ACHN (cell line): ENCODE results near the gene POLG.

Experiments used
- DNase-seq: peaks from one replicate; pipeline ENCODE4 v3.0.0-alpha.2; 2015
- in situ Hi-C: cut with HindIII; loops from 2 replicates; pipeline ENCODE4 v1.10.0; 2017; ENCODE audit warnings: low sequenced_read_pairs, low pct_ligation_motif_present, low pct_unique_long_range_greater_than_20kb

Gene POLG

GRCh38 chr15:89332446-89332845 is 2.2 kb downstream of the POLG start:
- in situ Hi-C loops: no loop called here
- DNase-seq: peak; percentile 35

DNA sequence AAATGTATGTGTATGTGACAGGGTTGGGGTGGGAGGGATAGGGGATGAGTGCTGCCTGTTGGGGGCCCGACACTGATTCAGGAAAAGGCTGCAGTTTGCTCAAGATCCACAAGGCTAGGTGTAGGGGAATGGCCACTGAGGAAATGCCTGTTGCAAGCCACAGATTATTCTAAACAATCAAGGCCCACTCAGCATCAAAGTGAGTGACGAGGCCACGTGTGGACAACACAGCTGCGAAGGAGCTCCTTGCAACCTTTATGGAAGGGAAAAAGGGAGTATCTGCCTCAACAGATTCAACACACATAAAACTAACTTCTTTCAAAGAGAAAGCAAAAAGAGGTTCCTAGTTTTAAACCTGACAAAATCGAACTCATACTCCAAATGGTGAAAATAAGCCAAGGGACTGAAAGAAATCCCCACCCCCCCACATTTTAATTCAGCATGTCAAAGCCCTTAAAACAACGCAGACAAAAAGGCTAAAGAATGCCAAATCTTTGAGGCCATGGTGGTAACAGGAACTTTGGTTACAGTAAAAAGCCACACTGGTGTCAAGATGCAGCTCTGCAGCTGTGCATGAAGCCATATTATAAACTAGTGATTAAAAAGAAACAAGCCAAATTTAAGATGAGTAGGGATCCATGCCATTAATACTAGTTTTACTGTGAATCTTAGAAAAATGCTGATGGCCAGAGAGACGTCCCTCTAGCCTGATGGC is 3.6 kb downstream of the POLG start:
- in situ Hi-C loops: no loop called here

GRCh38 chr15:89330119-89330518 is 4.5 kb downstream of the POLG start:
- no peak for DNase-seq
- in situ Hi-C loops: no loop called here

More for the DNA sequence above, 3.6 kb downstream of the POLG start:
- no peak for DNase-seq

- no peak for DNase-seq
- in situ Hi-C loops: no loop called here
These were observed 5.1 kb downstream of the POLG start for GRCh38 chr15:89329329-89330084.

DNA sequence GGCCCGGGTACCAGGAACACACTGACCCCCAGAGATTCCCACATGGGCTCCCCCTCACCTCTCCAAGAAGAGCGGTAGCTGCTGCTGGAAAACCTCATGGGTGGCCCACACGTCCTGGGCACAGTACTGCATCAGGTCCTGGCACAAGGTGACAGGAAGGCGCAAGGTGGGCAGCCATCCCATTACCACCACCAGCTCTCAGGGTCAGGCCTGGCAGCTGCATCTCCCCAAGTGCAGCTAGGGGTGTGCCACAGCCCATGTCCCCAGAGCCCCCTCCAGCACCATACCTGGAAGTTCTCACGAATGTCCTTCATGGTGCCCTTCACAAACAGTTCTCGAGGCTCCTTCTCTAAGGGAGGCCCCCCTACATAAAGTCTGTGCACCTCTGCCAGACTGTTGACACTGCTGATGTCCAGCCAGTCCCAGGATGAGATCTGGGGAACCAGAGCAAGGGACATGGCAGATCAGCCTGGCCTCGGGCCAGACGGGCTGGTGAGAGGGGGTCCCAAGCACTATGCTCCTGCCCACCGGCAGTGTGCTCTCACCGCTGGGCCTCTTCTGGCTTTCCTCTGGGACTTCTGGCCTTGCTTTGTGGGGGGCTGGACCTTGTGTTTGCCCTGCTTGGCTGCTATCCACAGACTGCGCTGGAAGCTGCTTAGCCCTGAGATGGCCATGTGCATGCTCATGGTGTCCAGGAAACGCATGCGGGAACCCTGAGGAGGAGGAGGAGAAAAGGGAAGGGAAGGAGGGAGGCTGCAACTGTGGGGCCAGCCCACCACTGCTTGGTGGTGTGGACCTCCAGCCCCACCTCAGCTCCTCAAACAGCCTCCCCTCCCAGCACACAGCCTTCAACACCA is 6.0 kb downstream of the POLG start:
- in situ Hi-C loops: no loop called here
- DNase-seq: no peak

GRCh38 chr15:89327113-89327512 is 7.5 kb downstream of the POLG start:
- in situ Hi-C loops: no loop called here
- no peak for DNase-seq

DNA sequence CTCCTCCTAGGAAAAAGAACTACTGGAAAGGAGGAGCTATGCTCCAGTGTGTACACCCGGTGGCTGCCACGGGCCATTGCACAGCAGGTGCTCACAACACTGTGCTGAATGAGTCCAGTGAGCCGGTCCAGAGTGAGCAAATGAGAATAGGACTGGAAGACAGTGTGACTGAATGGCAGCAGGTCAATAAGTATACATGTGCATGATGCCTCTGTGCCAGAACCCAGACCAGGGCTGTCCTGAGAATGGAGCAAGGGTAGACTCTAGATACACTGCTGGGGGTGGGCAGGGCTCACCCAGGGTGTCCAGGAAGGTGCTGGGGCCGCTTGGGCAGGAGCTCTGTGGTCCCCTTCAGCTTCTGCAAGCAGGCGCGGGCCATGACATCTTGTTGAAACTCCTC is 8.3 kb downstream of the POLG start:
- in situ Hi-C loops: no loop called here
- DNase-seq: no peak

- no peak for DNase-seq
- in situ Hi-C loops: no loop called here
These were observed 9.4 kb downstream of the POLG start for GRCh38 chr15:89325039-89325803.

- DNase-seq: no peak
- in situ Hi-C loops: no loop called here
These were observed 10.8 kb downstream of the POLG start for GRCh38 chr15:89323825-89324224.

GRCh38 chr15:89322822-89323221 is 11.8 kb downstream of the POLG start:
- in situ Hi-C loops: no loop called here
- no peak for DNase-seq

DNA sequence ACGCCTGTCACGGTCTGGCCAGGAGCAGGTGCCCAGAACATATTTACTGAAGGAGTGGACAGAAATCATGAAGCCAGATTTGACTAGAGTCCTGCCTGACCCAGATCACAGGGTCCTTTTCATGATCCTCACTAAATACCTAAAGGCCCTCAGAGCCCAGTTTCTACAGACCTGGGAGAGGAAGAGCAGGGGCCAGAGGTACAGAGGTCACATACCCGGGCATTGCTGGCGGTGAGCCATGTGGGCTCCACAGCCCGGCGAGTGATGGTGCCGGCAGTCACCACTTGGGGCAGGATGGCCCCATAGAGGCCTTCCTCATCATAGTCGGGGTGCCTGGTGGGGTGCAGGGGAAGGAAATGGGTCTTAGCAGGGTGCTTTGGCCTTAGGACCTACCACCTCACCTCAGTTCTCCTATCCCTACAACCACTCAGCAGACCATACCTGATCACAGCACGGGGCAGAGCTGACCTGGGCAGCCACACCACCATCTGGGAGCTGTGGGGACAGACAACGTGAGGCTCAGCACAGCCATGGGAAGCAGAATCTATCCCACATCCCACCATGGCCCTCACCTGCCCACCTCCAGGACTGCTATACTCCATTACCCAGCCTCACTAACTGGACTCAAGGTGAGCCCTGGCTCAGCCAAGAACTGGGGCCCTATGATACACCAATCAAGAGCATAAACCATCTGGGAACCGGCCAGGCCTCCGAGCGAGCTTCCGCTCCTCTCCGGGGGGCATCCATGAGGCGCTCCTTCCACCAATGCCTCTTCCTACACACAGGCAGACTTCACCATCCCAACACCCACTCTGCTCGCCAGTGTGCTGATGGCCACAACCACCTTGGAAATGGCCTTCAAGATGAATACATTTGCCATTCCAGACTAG is 12.9 kb downstream of the POLG start:
- in situ Hi-C loops: no loop called here
- no peak for DNase-seq

DNA sequence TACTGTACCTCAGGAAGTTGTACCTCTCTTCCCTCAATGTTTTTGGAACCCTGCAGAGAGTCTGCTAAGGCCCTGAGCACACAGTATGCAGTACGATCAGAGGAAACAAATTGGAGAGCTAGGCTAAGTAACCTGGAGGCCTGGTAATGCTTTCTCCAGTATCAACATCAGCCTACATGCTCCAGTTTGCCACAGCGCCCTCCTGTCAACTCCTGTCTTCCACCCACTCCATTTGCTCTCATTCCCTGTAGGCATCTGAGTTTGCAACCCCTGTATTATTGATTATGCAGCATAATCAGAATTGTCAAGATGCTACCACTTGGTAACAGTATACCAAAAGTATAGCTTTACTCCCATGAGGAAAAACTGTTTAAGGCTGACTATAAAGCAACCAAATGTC is 14.4 kb downstream of the POLG start:
- DNase-seq: no peak
- in situ Hi-C loops: no loop called here

GRCh38 chr15:89319678-89320077 is 14.9 kb downstream of the POLG start:
- no peak for DNase-seq
- in situ Hi-C loops: no loop called here

DNA sequence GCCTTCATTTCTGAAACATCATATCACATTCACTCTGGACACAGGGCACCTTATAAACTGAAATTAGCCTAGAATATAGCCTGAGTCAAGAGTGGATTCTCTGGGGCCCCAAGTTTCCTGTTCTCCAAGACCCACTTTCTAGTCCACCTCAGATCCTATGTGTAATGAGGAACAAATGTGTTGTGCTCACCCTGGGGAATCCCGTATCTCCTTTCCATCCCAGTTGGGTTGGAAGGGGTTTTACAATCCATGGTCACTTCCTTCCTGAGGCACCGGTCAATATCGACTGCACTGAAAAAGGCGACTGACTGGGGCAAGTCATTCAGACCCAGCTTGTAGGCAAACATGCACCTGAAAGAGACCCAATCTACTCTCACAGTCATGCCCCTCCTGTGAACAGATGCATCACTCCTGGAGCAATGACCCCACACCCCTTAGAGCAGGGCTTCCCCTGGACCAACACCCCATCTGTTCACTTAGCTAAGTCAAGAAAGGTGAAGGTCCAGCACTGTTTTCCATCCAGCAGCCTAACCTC is 17.4 kb downstream of the POLG start:
- no peak for DNase-seq
- in situ Hi-C loops: no loop called here

DNA sequence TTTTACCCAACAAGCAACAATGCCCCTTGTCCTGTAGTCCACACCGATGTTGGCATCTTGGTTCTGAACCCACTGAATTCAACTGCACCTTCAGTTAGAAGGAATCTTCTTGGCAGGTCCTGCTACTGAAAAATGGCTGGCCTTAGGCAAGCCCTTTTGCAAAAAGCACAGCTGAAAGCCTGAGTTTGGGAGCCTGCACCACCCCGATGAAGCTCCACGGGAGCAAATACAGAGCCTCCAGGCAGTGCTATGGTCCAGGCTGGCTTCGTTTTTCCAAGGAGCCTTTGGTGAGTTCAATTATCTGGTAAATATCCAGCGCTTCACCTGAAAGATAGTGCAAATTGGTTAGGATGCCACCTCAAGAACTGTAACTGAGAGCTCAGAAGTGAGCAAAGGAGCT is 18.1 kb downstream of the POLG start:
- in situ Hi-C loops: no loop called here

DNA sequence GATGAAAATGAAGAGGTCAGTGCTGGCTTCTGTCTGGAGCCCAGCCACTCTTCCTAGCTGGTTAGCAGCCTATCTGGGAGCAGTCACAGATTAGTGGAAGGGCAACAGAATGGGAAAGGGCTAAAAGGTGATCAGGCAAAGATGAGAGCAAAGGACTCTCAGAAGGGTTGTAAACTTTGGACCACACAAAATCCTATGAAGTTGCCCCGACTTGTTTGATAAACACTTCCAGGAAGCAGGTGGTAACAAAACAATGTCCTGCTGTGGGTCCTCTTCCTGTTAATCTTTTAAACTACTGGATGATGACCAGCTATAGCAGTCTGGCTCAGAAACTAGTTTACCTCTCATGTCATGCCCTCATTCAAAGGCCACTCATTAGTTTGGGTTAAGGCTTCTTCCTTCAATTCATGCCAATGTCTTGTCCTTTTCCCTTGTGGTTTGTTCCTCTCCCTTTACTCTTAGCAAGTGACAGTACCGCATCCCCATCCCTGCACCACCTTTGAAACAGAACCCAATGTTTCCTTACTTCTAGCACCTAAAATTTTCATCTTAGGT is 19.2 kb downstream of the POLG start:
- in situ Hi-C loops: no loop called here

More for the DNA sequence above, 18.1 kb downstream of the POLG start:
- no peak for DNase-seq

DNA sequence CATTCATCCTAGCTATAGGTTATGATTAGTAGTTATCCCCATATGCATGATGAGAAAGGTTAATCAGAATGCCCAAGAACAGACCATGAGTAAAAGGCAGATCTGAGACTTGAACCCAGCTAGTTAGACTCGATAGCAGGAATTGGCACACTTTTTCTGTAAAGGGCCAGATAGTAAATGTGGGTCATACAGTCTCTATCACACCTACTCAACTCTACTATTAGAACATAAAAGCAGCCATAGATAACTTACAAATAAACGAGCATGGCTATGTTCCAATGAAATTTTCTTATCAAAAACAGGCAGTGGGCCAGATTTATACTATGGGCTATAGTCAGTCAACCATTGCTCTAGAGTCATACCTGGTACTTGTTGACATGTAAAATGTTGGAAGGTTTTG is 24.6 kb downstream of the POLG start:
- DNase-seq: no peak
- in situ Hi-C loops: no loop called here

More for the DNA sequence above, 19.2 kb downstream of the POLG start:
- no peak for DNase-seq
